Fibroblast of gingiva (primary cell): Measurements from ENCODE around the gene PKP3.
"Not testable (repeated sequence)": the region's sequence is repeated elsewhere in the genome, so short reads cannot be mapped to it uniquely, and the experiment has no call there.

ENCODE experiments used
- DNase-seq: peaks from one replicate; pipeline ENCODE4 v3.0.0-alpha.2; 2011; ENCODE audit warnings: low read depth

Gene PKP3

GRCh38 chr11:377174-377865 is 16.7 kb upstream of the PKP3 start:
- DNase-seq: no peak

- no peak for DNase-seq
Observed at GRCh38 chr11:377883-378500, 16.0 kb upstream of the PKP3 start.

- DNase-seq: no peak
Observed at GRCh38 chr11:379205-380094, 14.6 kb upstream of the PKP3 start.

GRCh38 chr11:380095-380480 is 13.9 kb upstream of the PKP3 start:
- DNase-seq: no peak

GRCh38 chr11:380491-380890 is 13.5 kb upstream of the PKP3 start:
- DNase-seq: no peak

GRCh38 chr11:380996-381395 is 13.0 kb upstream of the PKP3 start:
- DNase-seq: no peak

GRCh38 chr11:381501-382072 is 12.4 kb upstream of the PKP3 start:
- DNase-seq: no peak

- DNase-seq: no peak
Observed at GRCh38 chr11:382081-382629, 11.9 kb upstream of the PKP3 start.

GRCh38 chr11:383431-383830 is 10.6 kb upstream of the PKP3 start:
- no peak for DNase-seq

- no peak for DNase-seq
Observed at GRCh38 chr11:384511-384910, 9.5 kb upstream of the PKP3 start.

- DNase-seq: no peak
Observed at GRCh38 chr11:385594-386351, 8.2 kb upstream of the PKP3 start.

GRCh38 chr11:386483-386882 is 7.5 kb upstream of the PKP3 start:
- no peak for DNase-seq

GRCh38 chr11:387193-387793 is 6.7 kb upstream of the PKP3 start:
- no peak for DNase-seq

- DNase-seq: not testable (repeated sequence)
Observed at GRCh38 chr11:389369-389768, 4.6 kb upstream of the PKP3 start.

- DNase-seq: no peak
Observed at GRCh38 chr11:390175-390574, 3.8 kb upstream of the PKP3 start.

GRCh38 chr11:391117-392017 is 2.6 kb upstream of the PKP3 start:
- DNase-seq: no peak

GRCh38 chr11:392102-392777 is 1.8 kb upstream of the PKP3 start:
- DNase-seq: no peak

- peak; percentile 60 for DNase-seq
Observed at GRCh38 chr11:393219-394033, 583 bp upstream of the PKP3 start.
